Adrenal gland (tissue), 5 donors: ENCODE measurements around the gene PCSK1N.

Experiments used
- POLR2A ChIP-seq, 2 donors: fragments of 450-650 bp; IDR thresholded peaks; one replicate each; pipeline ENCODE4 v1.6.1; 2017; ENCODE audit warnings: antibody characterized with exemption in 2 of 2, mild to moderate bottlenecking in 2 of 2, moderate library complexity in 1 of 2
- TF ChIP-seq, protein P1 (sequence below), 6 experiments: fragments of 450-650 bp in 4 of 6; fragments of 200-600 bp in 2 of 6; sonication (generic) in 1 of 6; IDR thresholded peaks; 1 replicate in 5 of 6; 2 replicates in 1 of 6; pipeline versions ENCODE4 v1.5.1 to v1.8.0; 2016 to 2021; ENCODE audit warnings: antibody characterized with exemption in 6 of 6, mild to moderate bottlenecking in 2 of 6, moderate library complexity in 1 of 6
- donor health status: DM: no; HTN: no; CAD: no.

DNA sequence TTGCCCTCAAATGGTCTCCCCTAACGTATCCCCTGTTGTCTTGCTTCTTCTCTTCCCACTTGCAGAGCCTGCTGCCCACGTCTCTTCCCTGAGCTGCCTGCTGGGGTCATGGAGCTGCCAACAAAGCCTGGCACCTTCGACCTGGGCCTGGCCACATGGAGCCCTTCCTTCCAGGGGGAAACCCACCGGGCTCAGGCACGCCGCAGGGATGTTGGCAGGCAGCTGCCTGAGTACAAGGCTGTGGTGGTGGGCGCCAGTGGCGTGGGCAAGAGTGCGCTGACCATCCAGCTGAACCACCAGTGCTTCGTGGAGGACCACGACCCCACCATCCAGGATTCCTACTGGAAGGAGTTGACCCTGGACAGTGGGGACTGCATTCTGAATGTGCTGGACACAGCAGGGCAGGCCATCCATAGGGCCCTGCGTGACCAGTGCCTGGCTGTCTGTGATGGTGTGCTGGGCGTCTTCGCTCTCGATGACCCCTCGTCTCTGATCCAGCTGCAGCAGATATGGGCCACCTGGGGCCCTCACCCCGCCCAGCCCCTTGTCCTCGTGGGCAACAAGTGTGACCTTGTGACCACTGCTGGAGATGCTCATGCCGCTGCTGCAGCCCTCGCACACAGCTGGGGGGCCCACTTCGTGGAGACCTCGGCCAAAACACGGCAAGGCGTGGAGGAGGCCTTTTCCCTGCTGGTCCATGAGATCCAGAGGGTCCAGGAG lies 6.2 kb downstream of the PCSK1N start:
- TF ChIP-seq, protein P1, sequence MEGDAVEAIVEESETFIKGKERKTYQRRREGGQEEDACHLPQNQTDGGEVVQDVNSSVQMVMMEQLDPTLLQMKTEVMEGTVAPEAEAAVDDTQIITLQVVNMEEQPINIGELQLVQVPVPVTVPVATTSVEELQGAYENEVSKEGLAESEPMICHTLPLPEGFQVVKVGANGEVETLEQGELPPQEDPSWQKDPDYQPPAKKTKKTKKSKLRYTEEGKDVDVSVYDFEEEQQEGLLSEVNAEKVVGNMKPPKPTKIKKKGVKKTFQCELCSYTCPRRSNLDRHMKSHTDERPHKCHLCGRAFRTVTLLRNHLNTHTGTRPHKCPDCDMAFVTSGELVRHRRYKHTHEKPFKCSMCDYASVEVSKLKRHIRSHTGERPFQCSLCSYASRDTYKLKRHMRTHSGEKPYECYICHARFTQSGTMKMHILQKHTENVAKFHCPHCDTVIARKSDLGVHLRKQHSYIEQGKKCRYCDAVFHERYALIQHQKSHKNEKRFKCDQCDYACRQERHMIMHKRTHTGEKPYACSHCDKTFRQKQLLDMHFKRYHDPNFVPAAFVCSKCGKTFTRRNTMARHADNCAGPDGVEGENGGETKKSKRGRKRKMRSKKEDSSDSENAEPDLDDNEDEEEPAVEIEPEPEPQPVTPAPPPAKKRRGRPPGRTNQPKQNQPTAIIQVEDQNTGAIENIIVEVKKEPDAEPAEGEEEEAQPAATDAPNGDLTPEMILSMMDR (IDR thresholded peaks at IDR 0.05) = no peak
- no peak for TF ChIP-seq POLR2A (IDR thresholded peaks at IDR 0.05)
